Panc1 (cell line): ENCODE results near the gene MYCBP2.

ENCODE experiments used
- CTCF ChIP-seq: fragments of 450-650 bp; IDR thresholded peaks from 2 replicates; pipeline ENCODE4 v1.5.1; 2017; ENCODE audit warnings: mild to moderate bottlenecking
- POLR2AphosphoS5 ChIP-seq: IDR thresholded peaks from 2 replicates; pipeline ENCODE4 v1.6.1; 2012; ENCODE audit warnings: mild to moderate bottlenecking, low read depth, low read length, moderate library complexity
- REST ChIP-seq, 2 experiments: IDR thresholded peaks; 2 replicates each; pipeline ENCODE4 v1.6.1; 2011 to 2012; ENCODE audit warnings: low read depth in 2 of 2, control low read depth in 1 of 2, low read length in 1 of 2, mild to moderate bottlenecking in 1 of 2, moderate library complexity in 1 of 2; ENCODE audit not compliant: insufficient read depth in 1 of 2
- SIN3A ChIP-seq: IDR thresholded peaks from 2 replicates; pipeline ENCODE4 v1.6.1; 2012; ENCODE audit warnings: low read depth, mild to moderate bottlenecking, low read length, moderate library complexity, borderline replicate concordance; ENCODE audit not compliant: insufficient read depth
- TCF7L2 ChIP-seq: IDR thresholded peaks from 2 replicates; pipeline ENCODE4 v1.6.1; 2011; ENCODE audit warnings: mild to moderate bottlenecking, low read depth, low read length, inconsistent platforms

- TF ChIP-seq POLR2AphosphoS5 (no peak), CTCF (no peak), REST (IDR thresholded peaks at IDR 0.05; ENCODE audit: insufficient read depth in 1 of 2, low read depth in 2 of 2, low read length in 1 of 2) (no peak), SIN3A (no peak), TCF7L2 (no peak)
These were observed 295.1 kb downstream of the MYCBP2 start for GRCh38 chr13:77031656-77032243.
